ENCODE results near the gene KDM4F.

DNA sequence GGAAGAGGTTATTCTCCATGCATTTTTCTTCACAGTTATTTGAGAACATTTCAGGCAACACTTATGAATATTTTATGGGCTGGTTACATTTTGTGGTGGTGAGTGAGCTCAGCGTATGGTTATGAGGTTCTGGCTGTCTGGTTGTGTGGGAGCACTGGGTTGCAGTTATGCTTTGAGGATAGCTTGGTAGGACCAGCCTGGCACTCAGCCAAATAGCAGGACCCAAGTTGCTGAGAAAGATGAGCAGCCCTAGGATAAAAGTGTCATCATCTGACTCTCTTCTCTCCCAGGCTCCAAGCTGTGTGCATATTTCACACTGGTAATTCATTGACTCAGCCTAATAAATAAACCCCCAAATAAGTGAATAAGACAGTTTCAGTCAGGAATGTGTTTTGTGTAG is 9.4 kb downstream of the KDM4F start:
- TF ChIP-seq, protein P1, sequence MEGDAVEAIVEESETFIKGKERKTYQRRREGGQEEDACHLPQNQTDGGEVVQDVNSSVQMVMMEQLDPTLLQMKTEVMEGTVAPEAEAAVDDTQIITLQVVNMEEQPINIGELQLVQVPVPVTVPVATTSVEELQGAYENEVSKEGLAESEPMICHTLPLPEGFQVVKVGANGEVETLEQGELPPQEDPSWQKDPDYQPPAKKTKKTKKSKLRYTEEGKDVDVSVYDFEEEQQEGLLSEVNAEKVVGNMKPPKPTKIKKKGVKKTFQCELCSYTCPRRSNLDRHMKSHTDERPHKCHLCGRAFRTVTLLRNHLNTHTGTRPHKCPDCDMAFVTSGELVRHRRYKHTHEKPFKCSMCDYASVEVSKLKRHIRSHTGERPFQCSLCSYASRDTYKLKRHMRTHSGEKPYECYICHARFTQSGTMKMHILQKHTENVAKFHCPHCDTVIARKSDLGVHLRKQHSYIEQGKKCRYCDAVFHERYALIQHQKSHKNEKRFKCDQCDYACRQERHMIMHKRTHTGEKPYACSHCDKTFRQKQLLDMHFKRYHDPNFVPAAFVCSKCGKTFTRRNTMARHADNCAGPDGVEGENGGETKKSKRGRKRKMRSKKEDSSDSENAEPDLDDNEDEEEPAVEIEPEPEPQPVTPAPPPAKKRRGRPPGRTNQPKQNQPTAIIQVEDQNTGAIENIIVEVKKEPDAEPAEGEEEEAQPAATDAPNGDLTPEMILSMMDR (IDR thresholded peaks at IDR 0.05) = no peak
- no peak for TF ChIP-seq POLR2AphosphoS5 (IDR thresholded peaks at IDR 0.05)
- TF ChIP-seq EP300 (IDR thresholded peaks at IDR 0.05) = no peak
- no peak for TF ChIP-seq POLR2A (IDR thresholded peaks at IDR 0.05)
